CD4-positive, alpha-beta T cell treated with Interleukin-2 at 100 ng/mL for 4 hours (primary cell): ENCODE measurements around the gene PCED1B.
A peak's percentile ranks its signal among the peaks of the same experiment; 100 is the strongest.
"Not testable (repeated sequence)": the region's sequence is repeated elsewhere in the genome, so short reads cannot be mapped to it uniquely, and the experiment has no call there.

Experiments
- DNase-seq: peaks from one replicate; pipeline ENCODE4 v3.0.0-alpha.2; 2020; ENCODE audit warnings: low spot score

PCED1B gene

GRCh38 chr12:47273191-47273626, 193.8 kb downstream of the PCED1B start:
- no peak for DNase-seq

- DNase-seq, result no peak
Observed at GRCh38 chr12:47274760-47275159, 195.3 kb downstream of the PCED1B start.

- DNase-seq, result no peak
Observed at GRCh38 chr12:47276253-47276620, 196.8 kb downstream of the PCED1B start.

- peak; percentile 80 for DNase-seq
Observed at GRCh38 chr12:47276621-47277309, 197.3 kb downstream of the PCED1B start.

GRCh38 chr12:47277972-47278448, 198.6 kb downstream of the PCED1B start:
- peak; percentile 53 for DNase-seq

- DNase-seq, result not testable (repeated sequence)
Observed at GRCh38 chr12:47279758-47280157, 200.3 kb downstream of the PCED1B start.

- DNase-seq, result no peak
Observed at GRCh38 chr12:47280543-47281300, 201.3 kb downstream of the PCED1B start.

GRCh38 chr12:47281667-47282171, 202.3 kb downstream of the PCED1B start:
- DNase-seq, result no peak

GRCh38 chr12:47282206-47282605, 202.8 kb downstream of the PCED1B start:
- DNase-seq, result no peak
